HepG2 (cell line): ENCODE results near the gene STUM. TPM values are rescaled to one million over a fixed set of nuclear protein-coding genes. Genes with fewer than 3 reads are reported as not detected.
A peak's percentile ranks its signal among the peaks of the same experiment; 100 is the strongest.

Experiments used
- ATAC-seq: fragments of 200-7000 bp; cut with Tn5 transposase; 3 replicates; pipeline ENCODE4 v1.9.1; 2020; ENCODE audit warnings: mild to moderate bottlenecking, moderate library complexity
- BruUV-seq: library from RNA; stranded (reverse); fragments of 400-500 nt; replicated peaks from 2 replicates; lab custom pipeline; 2021; lab: Mats Ljungman, UMichigan
- CTCF ChIA-PET: fragments of 300-600 bp; formaldehyde crosslinking; extraction: SDS; loops from one replicate; lab custom pipeline; 2021; ENCODE audit warnings: low total read pairs, inconsistent platforms, low intra/inter-chr PET ratio; lab: Yijun Ruan, JAX
- POLR2A ChIA-PET: fragments of 350-600 bp; sonication (Branson Sonifier 250); formaldehyde crosslinking; loops from one replicate; lab custom pipeline; 2020; ENCODE audit warnings: antibody characterized with exemption, inconsistent platforms; lab: Yijun Ruan, JAX
- DNase-seq: peaks from one replicate; pipeline ENCODE4 v3.0.0-alpha.2; 2015; ENCODE audit warnings: low spot score
- FAIRE-seq: peaks from 3 replicates; lab custom pipeline; 2011; peaks lifted over from hg19 to GRCh38; lab: Jason Lieb, UNC
- H2AFZ ChIP-seq: one replicate; pipeline ENCODE4 v1.6.1; 2011; ENCODE audit warnings: low read length, inconsistent platforms
- H3K27ac ChIP-seq: fragments of 300-600 bp; 3 replicates; pipeline ENCODE4 v1.8.0; 2011; ENCODE audit warnings: mixed run types, mild to moderate bottlenecking, mixed read lengths, low read length, inconsistent platforms; ENCODE audit not compliant: insufficient read depth; ENCODE audit errors: extremely low read length
- H3K27me3 ChIP-seq, 2 experiments: fragments of 200-600 bp in 1 of 2; 2 replicates in 1 of 2; 3 replicates in 1 of 2; pipeline versions ENCODE4 v1.6.0 to v1.8.0; 2011; ENCODE audit warnings: low read length in 2 of 2, mild to moderate bottlenecking in 2 of 2, moderate library complexity in 2 of 2, inconsistent platforms in 1 of 2; ENCODE audit not compliant: insufficient read depth in 2 of 2, control insufficient read depth in 1 of 2
- H3K36me3 ChIP-seq, 2 experiments: fragments of 200-600 bp in 1 of 2; replicated peaks in 1 of 2; 2 replicates in 1 of 2; 3 replicates in 1 of 2; pipeline versions ENCODE4 v1.5.1 to v1.8.0; 2011; ENCODE audit warnings: low read length in 2 of 2, inconsistent platforms in 1 of 2; ENCODE audit not compliant: insufficient read depth in 2 of 2, control insufficient read depth in 1 of 2
- H3K4me1 ChIP-seq: 2 replicates; pipeline ENCODE4 v1.5.1; 2012; ENCODE audit warnings: low read length, inconsistent platforms; ENCODE audit not compliant: insufficient read depth
- H3K4me2 ChIP-seq: 2 replicates; pipeline ENCODE4 v1.6.0; 2011; ENCODE audit warnings: low read depth, low read length, inconsistent platforms
- H3K4me3 ChIP-seq, 3 experiments: fragments of 200-600 bp in 1 of 3; sonication (generic), shearing (Covaris generic) in 1 of 3; replicated peaks in 1 of 3; 2 replicates each; pipeline ENCODE4 v1.5.1; 2011 to 2016; ENCODE audit warnings: low read length in 3 of 3, inconsistent platforms in 2 of 3, low read depth in 2 of 3, mild to moderate bottlenecking in 2 of 3, control low read depth in 1 of 3, mixed read lengths in 1 of 3; ENCODE audit not compliant: insufficient read depth in 1 of 3
- H3K79me2 ChIP-seq: one replicate; pipeline ENCODE4 v1.6.1; 2011; ENCODE audit warnings: low read length, inconsistent platforms; ENCODE audit not compliant: insufficient read depth
- H3K9ac ChIP-seq: 2 replicates; pipeline ENCODE4 v1.6.0; 2011; ENCODE audit warnings: mild to moderate bottlenecking, low read depth, low read length, inconsistent platforms; ENCODE audit not compliant: insufficient read depth
- H3K9me3 ChIP-seq: 2 replicates; pipeline ENCODE4 v1.5.1; 2012; ENCODE audit warnings: mild to moderate bottlenecking, low read length
- H4K20me1 ChIP-seq: 2 replicates; pipeline ENCODE4 v1.6.0; 2011; ENCODE audit warnings: inconsistent platforms, mild to moderate bottlenecking, low read length, moderate library complexity; ENCODE audit not compliant: insufficient read depth
- DDIT3 ChIP-seq: sonication (generic); formaldehyde crosslinking; IDR thresholded peaks from 2 replicates; pipeline ENCODE4 v1.4.0; 2020; ENCODE audit warnings: mild to moderate bottlenecking, missing genetic modification reagents
- FOXK1 ChIP-seq: sonication (generic); formaldehyde crosslinking; IDR thresholded peaks from 2 replicates; pipeline ENCODE4 v1.4.0; 2020; ENCODE audit warnings: low read depth, missing genetic modification reagents, borderline replicate concordance
- HIC2 ChIP-seq: sonication (generic); formaldehyde crosslinking; IDR thresholded peaks from 2 replicates; pipeline ENCODE4 v1.9.0; 2022; ENCODE audit warnings: low read depth, missing genetic modification reagents
- HNRNPH1 ChIP-seq: fragments of 200-400 bp; formaldehyde crosslinking; optimal IDR thresholded peaks from 2 replicates; pipeline ENCODE3; 2017; ENCODE audit warnings: mild to moderate bottlenecking, low read depth, low read length
- JUN ChIP-seq: sonication (generic); formaldehyde crosslinking; IDR thresholded peaks from 2 replicates; pipeline ENCODE4 v1.4.0; 2020; ENCODE audit warnings: mild to moderate bottlenecking, missing genetic modification reagents
- MNT ChIP-seq: fragments of 450-650 bp; IDR thresholded peaks from 2 replicates; pipeline ENCODE4 v1.6.1; 2016
- SRSF1 ChIP-seq: fragments of 200-400 bp; formaldehyde crosslinking; optimal IDR thresholded peaks from 2 replicates; pipeline ENCODE3; 2017; ENCODE audit warnings: mild to moderate bottlenecking, low read depth, low read length, moderate library complexity
- ZNF101 ChIP-seq: sonication (generic); formaldehyde crosslinking; IDR thresholded peaks from 2 replicates; pipeline ENCODE4 v1.4.0; 2020; ENCODE audit warnings: mild to moderate bottlenecking, low read depth, missing genetic modification reagents, borderline replicate concordance
- ZNF205 ChIP-seq: IDR thresholded peaks from 2 replicates; pipeline ENCODE4 v1.6.1; 2018; ENCODE audit warnings: missing biosample characterization, missing genetic modification reagents
- ZNF609 ChIP-seq: sonication (generic); formaldehyde crosslinking; IDR thresholded peaks from 2 replicates; pipeline ENCODE4 v1.4.0; 2020; ENCODE audit warnings: mild to moderate bottlenecking, missing genetic modification reagents, borderline replicate concordance
- WGBS: methylation state at CpG from one replicate; pipeline ENCODE4 v1.1.6; 2017; ENCODE audit warnings: low lambda C conversion rate; 5-methylcytosine and 5-hydroxymethylcytosine counted together
- in situ Hi-C: cut with HindIII; loops from 2 replicates; pipeline ENCODE4 v1.10.0; 2017; ENCODE audit warnings: low pct_unique_long_range_greater_than_20kb; ENCODE audit not compliant: extremely low pct_ligation_motif_present
- intact Hi-C: fragments of 100-400 bp; cut with micrococcal nuclease; formaldehyde crosslinking; loops from one replicate; pipeline ENCODE4 v1.10.0; 2022; ENCODE audit not compliant: unreplicated experiment
- polyA plus RNA-seq, 8 experiments: library from polyadenylated mRNA; depleted of rRNA in 3 of 8; stranded (reverse) in 7 of 8; unstranded in 1 of 8; fragments of >200 nt; fragmentation: Illumina TruSeq in 4 of 8; extraction: Trizol in 4 of 8; gene quantifications; 2 replicates each; pipeline versions ENCODE4 v1.2.1 to v1.2.3, GENCODE V29; 2011 to 2016; ENCODE audit warnings: low read depth in 4 of 8, missing spikeins in 1 of 8, mixed read lengths in 1 of 8; ENCODE audit not compliant: insufficient read depth in 1 of 8
- total RNA-seq, 5 experiments: library from RNA; depleted of rRNA; stranded (reverse); fragments of >200 nt; fragmentation: Illumina TruSeq; extraction: Trizol; gene quantifications; 2 replicates each; pipeline ENCODE4 v1.2.3, GENCODE V29; 2016; ENCODE audit warnings: low read depth in 1 of 5

Gene STUM
- total and polyA plus RNA-seq, 2 of the 13 experiments (the other 11 are each of a cell fraction or from before 2014, with no cell fraction given) = not detected

GRCh38 chr1:226649244-226649643 is 100.7 kb downstream of the STUM start:
- H3K9ac ChIP-seq = no peak overlapping the region
- H3K4me1 ChIP-seq = no peaks in the 10 kb centered on the region
- POLR2A ChIA-PET = no interaction called here
- no peak for DNase-seq
- intact Hi-C loops = no loop called here
- H3K36me3 ChIP-seq = no peaks in the 10 kb centered on the region
- no peak overlapping the region for H2AFZ ChIP-seq
- FAIRE-seq = no peak
- no peak overlapping the region for H3K4me2 ChIP-seq
- H3K4me3 ChIP-seq = no peak overlapping the region
- H3K79me2 ChIP-seq = no peaks in the 10 kb centered on the region
- peaks cover 11 to 64% of the 10 kb centered on the region in 2 experiments; a peak in 4 of 5 replicates for H3K27me3 ChIP-seq
- WGBS = 59% methylated on average over 8 of the region's 8 CpGs
- CTCF ChIA-PET = no interaction called here
- no peaks in the 10 kb centered on the region for H3K9me3 ChIP-seq
- ATAC-seq = no peak
- H3K27ac ChIP-seq = no peak overlapping the region
- TF ChIP-seq MNT (peak; percentile 91), ZNF205 (no peak)
- no TSS peak for BruUV-seq
- in situ Hi-C loops = no loop called here
- no peaks in the 10 kb centered on the region for H4K20me1 ChIP-seq

GRCh38 chr1:226649780-226650179 is 101.2 kb downstream of the STUM start:
- 62% methylated on average over 5 of the region's 7 CpGs for WGBS
- Histone ChIP-seq H3K36me3 (no peaks in the 10 kb centered on the region), H2AFZ (no peak overlapping the region), H3K4me2 (no peak overlapping the region), H3K79me2 (no peaks in the 10 kb centered on the region), H3K27ac (no peak overlapping the region), H3K4me1 (no peaks in the 10 kb centered on the region), H3K27me3 (peaks cover 12 to 62% of the 10 kb centered on the region in 2 experiments; a peak in 4 of 5 replicates), H3K9ac (no peak overlapping the region), H3K4me3 (no peak overlapping the region), H3K9me3 (no peaks in the 10 kb centered on the region), H4K20me1 (no peaks in the 10 kb centered on the region)
- ChIA-PET CTCF (no interaction called here), POLR2A (no interaction called here)
- no peak for DNase-seq
- no TSS peak for BruUV-seq
- intact Hi-C loops (no loop called here), in situ Hi-C loops (no loop called here)
- no peak for ATAC-seq
- FAIRE-seq = no peak
- TF ChIP-seq ZNF609 (CRISPR knock-in tag) (no peak), HIC2 (CRISPR knock-in tag) (no peak), HNRNPH1 (no peak), DDIT3 (CRISPR knock-in tag) (no peak), ZNF101 (CRISPR knock-in tag) (no peak), SRSF1 (no peak), JUN (CRISPR knock-in tag) (no peak), FOXK1 (CRISPR knock-in tag) (no peak)
